GM18907 (cell line): ENCODE data around the gene CDKN2B-AS1.

Source experiments
- ATAC-seq: cut with Tn5 transposase; IDR thresholded peaks from one replicate; pipeline ENCODE4 v1.9.1; 2021; ENCODE audit warnings: mild to moderate bottlenecking, moderate library complexity; ENCODE audit not compliant: unreplicated experiment

The CDKN2B-AS1 gene

GRCh38 chr9:22114956-22115355 is 120.4 kb downstream of the CDKN2B-AS1 start:
- ATAC-seq = no peak

GRCh38 chr9:22116758-22117157 is 122.2 kb downstream of the CDKN2B-AS1 start:
- ATAC-seq = no peak

- no peak for ATAC-seq
Observed at GRCh38 chr9:22117511-22118384, 123.2 kb downstream of the CDKN2B-AS1 start.

GRCh38 chr9:22118810-22119521 is 124.4 kb downstream of the CDKN2B-AS1 start:
- ATAC-seq = no peak

DNA sequence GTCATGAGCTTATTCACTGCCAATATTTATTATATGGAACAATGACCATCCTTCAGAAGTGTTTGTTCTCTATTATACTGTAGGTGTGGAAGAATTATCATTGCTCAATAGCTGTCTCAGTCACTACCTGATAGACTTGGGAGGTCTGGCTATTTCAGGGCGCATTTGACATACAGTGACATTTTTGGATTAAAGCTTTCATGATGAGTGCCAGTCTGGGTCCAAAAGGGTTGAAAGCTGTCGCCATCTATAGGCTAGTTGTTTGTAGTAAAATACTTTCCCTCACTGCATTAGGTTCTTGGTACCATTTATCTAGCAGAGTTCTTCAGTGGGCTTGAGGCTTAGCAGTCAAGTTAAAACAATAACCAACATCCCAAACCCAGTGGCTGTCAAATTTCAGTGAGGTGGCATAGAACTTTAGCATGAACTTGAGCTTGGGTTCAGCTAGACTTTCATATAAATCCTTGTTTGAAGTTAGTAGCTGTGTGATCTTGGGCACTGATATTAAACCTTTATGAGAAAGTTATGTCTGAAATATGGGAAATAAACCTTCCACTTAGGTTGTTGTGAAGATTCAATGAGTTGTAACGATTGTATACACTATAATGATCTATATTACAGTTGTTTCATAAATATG is 125.0 kb downstream of the CDKN2B-AS1 start:
- peak; percentile 67 for ATAC-seq

DNA sequence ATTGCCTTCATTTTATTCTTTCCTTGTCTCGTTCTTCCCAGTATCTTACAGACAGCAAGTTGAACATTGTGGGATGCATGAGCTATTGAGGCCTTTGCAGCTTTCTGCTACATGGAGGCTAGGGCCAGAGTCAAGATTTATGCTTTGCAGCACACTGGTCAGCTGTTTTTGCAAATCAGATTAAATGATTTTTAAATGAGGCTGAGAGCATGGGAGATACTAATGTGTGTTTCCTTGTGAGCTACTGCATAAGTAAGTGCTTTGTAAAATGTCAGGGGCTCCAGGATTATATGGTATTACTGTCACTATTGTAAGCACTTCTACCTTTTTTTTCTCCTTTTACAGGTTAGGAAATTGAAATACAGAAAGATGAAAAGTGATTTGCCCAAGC is 125.6 kb downstream of the CDKN2B-AS1 start:
- ATAC-seq = no peak

DNA sequence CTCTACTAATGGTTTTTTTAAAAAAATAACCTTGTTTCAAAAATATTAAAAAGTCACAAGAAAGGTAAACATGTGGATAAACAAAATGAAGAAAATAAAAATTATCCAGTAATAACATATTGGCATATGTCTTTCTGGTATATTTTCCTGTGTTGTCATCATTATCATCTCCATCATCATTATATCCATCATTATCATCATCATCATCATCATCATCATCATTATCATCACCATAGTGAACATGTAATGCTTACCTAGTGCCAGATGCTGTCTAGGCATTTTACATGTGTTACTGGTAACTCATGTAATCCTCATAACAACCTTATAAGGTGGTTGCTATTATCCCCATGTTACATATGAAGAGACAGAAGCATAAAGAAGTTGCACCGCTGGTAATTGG is 126.0 kb downstream of the CDKN2B-AS1 start:
- ATAC-seq = no peak

GRCh38 chr9:22124263-22125011 is 129.8 kb downstream of the CDKN2B-AS1 start:
- ATAC-seq = no peak

DNA sequence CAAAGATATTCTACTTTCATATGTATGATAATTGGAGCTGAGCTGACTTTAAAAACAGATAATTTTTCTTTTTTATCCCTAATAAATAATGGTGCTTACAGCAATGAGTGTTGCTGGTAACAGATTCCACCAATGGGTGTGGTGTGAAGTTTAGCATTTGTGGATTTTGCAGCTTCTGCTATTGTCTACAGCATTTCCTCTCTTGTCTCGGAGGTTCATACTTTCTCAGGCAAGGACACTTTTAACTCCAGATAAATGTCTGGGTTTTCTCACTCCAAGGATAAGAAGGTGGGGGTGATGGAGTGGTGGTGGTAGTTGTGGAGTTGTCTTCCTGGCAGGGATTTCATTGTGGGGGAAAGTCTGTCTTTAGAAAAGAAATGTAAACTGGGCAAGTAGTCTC is 134.5 kb downstream of the CDKN2B-AS1 start:
- no peak for ATAC-seq

DNA sequence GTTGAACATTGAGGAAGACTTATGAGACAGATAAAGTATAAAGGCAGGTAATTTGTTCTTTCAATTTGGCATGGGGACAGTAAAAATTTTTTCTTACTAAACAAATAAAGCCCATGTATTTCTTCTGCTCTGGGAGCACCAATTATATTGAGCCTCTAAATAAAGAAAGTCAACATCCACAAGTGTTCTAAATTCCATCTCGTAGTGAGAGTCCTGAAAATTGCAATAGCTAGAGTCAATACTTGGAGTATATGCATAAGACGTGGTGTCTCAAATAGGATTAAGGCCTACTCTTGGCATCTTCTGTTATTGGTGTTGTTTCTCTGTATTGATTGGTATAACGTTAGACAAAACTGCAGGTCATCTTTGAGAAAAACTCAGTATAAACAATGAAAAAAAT is 135.0 kb downstream of the CDKN2B-AS1 start:
- no peak for ATAC-seq

- ATAC-seq = no peak
Observed at GRCh38 chr9:22131817-22132216, 137.2 kb downstream of the CDKN2B-AS1 start.

GRCh38 chr9:22134390-22134789 is 139.8 kb downstream of the CDKN2B-AS1 start:
- no peak for ATAC-seq

GRCh38 chr9:22136461-22137096 is 142.0 kb downstream of the CDKN2B-AS1 start:
- ATAC-seq = no peak

- no peak for ATAC-seq
Observed at GRCh38 chr9:22138956-22139660, 144.5 kb downstream of the CDKN2B-AS1 start.

- no peak for ATAC-seq
Observed at GRCh38 chr9:22141908-22142307, 147.3 kb downstream of the CDKN2B-AS1 start.

DNA sequence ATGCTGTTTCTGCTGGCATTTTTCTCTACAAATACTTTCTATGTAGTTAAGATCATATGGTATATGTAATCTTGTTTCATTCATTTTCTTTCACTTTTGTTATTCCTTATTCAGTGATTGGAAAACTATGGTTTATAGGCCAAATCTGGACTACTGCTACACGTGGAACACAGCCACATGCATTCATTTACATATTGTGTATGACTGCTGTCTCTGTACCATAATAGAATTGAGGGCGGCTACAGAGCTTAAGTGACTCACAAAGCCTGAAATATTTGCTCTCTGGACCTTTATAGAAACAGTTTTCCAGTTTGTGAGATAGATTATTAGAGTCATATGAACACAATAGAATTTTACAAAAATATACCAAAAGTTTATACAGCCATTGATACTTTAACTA is 148.1 kb downstream of the CDKN2B-AS1 start:
- ATAC-seq = no peak

DNA sequence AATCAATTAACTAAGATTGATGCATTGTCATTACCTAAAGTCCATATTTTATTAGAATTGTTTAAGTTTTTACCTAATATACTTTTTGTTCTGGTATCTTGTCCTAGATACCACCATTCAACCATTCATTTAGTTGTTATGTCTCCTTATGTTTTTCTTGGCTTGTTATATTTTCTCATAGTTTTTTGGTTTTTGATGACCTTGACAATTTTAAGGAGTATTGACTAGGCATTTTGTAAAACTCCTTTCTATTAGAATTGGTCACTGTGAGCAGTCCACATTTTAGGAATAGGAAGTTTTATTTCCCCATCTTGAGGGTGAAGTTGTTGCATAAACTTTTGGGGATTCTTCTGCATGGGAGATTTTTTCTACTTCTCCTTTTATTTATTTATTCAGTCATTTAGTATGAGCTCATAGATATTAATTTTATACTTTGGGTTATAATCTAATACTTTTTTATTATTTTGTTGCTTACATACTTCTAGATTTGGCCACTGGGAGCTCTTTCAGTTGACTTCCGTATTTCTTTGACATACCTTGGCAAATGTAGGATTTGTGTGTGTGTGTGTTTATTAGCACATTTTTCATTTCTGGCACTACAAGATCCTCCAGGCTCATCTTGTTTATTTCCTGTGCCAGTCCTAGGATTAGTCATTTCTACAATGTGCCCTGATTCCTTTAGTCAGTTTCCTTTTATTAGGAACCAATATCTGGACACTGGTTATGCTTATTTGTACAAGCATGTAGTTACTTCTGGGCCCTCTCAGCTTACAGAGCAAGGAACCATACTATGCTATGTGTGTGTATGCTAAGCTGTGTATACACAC is 149.4 kb downstream of the CDKN2B-AS1 start:
- ATAC-seq = no peak

GRCh38 chr9:22146604-22147003 is 152.0 kb downstream of the CDKN2B-AS1 start:
- no peak for ATAC-seq
